ENCODE results near the gene OR14J1.
"Not testable (repeated sequence)": the region's sequence is repeated elsewhere in the genome, so short reads cannot be mapped to it uniquely, and the experiment has no call there.

The OR14J1 gene

GRCh38 chr6:29332676-29333075, 31.2 kb downstream of the OR14J1 start:
- Histone ChIP-seq H3K4me3 (ENCODE audit: low read depth in 1 of 2, low read length in 2 of 2) (no peak overlapping the region), H3K27ac (ENCODE audit: low read depth, low read length) (no peak overlapping the region), H3K36me3 (ENCODE audit: control insufficient read depth in 1 of 2, insufficient read depth in 2 of 2, low read length in 2 of 2) (no peaks in the 10 kb centered on the region), H3K27me3 (ENCODE audit: control insufficient read depth in 1 of 2, insufficient read depth in 2 of 2, low read length in 2 of 2) (no peaks in the 10 kb centered on the region), H3K4me1 (ENCODE audit: control insufficient read depth in 1 of 2, insufficient read depth in 2 of 2, low read length in 2 of 2) (no peaks in the 10 kb centered on the region), H3K9me3 (ENCODE audit: control insufficient read depth in 1 of 2, low read length in 2 of 2) (no peaks in the 10 kb centered on the region), H3K9ac (ENCODE audit: low read depth in 1 of 2, low read length in 2 of 2) (no peak overlapping the region)

GRCh38 chr6:29336269-29336668, 34.8 kb downstream of the OR14J1 start:
- no peaks in the 10 kb centered on the region for H3K36me3 ChIP-seq (ENCODE audit: control insufficient read depth in 1 of 2, insufficient read depth in 2 of 2, low read length in 2 of 2)
- no peaks in the 10 kb centered on the region for H3K9me3 ChIP-seq (ENCODE audit: control insufficient read depth in 1 of 2, low read length in 2 of 2)
- H3K4me1 ChIP-seq (ENCODE audit: control insufficient read depth in 1 of 2, insufficient read depth in 2 of 2, low read length in 2 of 2): no peaks in the 10 kb centered on the region
- no peak overlapping the region for H3K4me3 ChIP-seq (ENCODE audit: low read depth in 1 of 2, low read length in 2 of 2)
- H3K27me3 ChIP-seq (ENCODE audit: control insufficient read depth in 1 of 2, insufficient read depth in 2 of 2, low read length in 2 of 2): no peaks in the 10 kb centered on the region
- no peak overlapping the region for H3K27ac ChIP-seq (ENCODE audit: low read depth, low read length)
- H3K9ac ChIP-seq (ENCODE audit: low read depth in 1 of 2, low read length in 2 of 2): no peak overlapping the region

DNA sequence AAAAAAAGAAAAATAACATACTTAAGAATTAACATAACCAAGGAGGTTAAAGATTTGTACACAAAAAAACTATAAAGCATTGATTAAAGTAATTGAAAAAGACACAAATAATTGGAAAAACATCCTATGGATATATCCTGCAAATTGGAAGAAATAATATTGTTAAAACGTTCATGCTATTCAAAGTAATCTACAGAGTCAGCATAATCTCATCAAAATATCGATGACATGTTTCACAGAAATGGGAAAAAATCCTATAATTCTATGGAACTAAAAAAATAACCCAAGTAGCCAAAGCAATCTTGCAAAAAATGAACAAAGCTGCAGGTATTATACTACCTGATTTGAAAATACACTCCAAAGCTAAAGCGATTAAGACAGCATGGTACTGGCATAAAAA, 43.9 kb downstream of the OR14J1 start:
- Histone ChIP-seq H3K9me3 (ENCODE audit: control insufficient read depth in 1 of 2, low read length in 2 of 2) (no peaks in the 10 kb centered on the region), H3K4me1 (ENCODE audit: control insufficient read depth in 1 of 2, insufficient read depth in 2 of 2, low read length in 2 of 2) (no peaks in the 10 kb centered on the region), H3K27me3 (ENCODE audit: control insufficient read depth in 1 of 2, insufficient read depth in 2 of 2, low read length in 2 of 2) (no peaks in the 10 kb centered on the region), H3K4me3 (ENCODE audit: low read depth in 1 of 2, low read length in 2 of 2) (no peak overlapping the region), H3K36me3 (ENCODE audit: control insufficient read depth in 1 of 2, insufficient read depth in 2 of 2, low read length in 2 of 2) (no peaks in the 10 kb centered on the region), H3K27ac (ENCODE audit: low read depth, low read length) (no peak overlapping the region), H3K9ac (ENCODE audit: low read depth in 1 of 2, low read length in 2 of 2) (no peak overlapping the region)

DNA sequence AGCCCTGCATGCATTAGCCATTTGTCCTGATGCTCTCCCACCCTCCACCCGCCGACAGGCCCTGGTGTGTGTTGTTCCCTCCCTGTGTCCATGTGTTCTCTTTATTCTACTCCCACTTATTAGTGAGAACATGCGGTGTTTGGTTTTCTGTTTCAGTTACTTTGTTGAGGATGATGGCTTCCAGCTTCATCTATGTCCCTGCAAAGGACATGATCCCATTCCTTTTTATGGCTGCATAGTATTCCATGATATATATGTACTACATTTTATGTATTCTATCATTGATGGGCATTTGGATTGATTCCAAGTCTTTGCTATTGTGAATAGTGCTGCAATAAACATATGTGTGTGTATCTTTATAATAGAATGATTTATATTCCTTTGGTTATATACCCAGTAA, 47.8 kb downstream of the OR14J1 start:
- not testable (repeated sequence) for H3K27me3 ChIP-seq (ENCODE audit: control insufficient read depth in 1 of 2, insufficient read depth in 2 of 2, low read length in 2 of 2); H3K9me3 ChIP-seq (ENCODE audit: control insufficient read depth in 1 of 2, low read length in 2 of 2); H3K27ac ChIP-seq (ENCODE audit: low read depth, low read length); H3K4me3 ChIP-seq (ENCODE audit: low read depth in 1 of 2, low read length in 2 of 2); H3K9ac ChIP-seq (ENCODE audit: low read depth in 1 of 2, low read length in 2 of 2); H3K4me1 ChIP-seq (ENCODE audit: control insufficient read depth in 1 of 2, insufficient read depth in 2 of 2, low read length in 2 of 2); H3K36me3 ChIP-seq (ENCODE audit: control insufficient read depth in 1 of 2, insufficient read depth in 2 of 2, low read length in 2 of 2)

DNA sequence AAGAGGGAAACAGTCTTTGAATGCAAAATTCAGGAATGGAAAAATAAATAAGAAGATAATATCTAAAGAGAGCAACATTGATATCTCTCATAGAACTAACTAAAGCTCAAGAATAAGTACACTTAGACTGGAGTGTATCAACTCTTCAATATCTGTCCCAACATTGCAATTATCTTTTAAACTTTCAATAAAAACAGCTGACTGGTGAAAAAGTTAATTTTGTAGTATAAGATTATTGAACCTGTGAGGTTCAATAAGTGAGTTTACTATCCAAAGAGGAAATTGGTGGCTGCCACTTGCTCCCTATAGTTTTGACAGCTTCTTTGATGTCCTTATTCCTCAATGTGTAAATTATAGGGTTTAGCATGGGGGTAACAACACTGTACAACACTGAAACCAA, 53.5 kb downstream of the OR14J1 start:
- Histone ChIP-seq H3K27me3 (ENCODE audit: control insufficient read depth in 1 of 2, insufficient read depth in 2 of 2, low read length in 2 of 2) (no peaks in the 10 kb centered on the region), H3K9ac (ENCODE audit: low read depth in 1 of 2, low read length in 2 of 2) (no peak overlapping the region), H3K9me3 (ENCODE audit: control insufficient read depth in 1 of 2, low read length in 2 of 2) (no peaks in the 10 kb centered on the region), H3K4me1 (ENCODE audit: control insufficient read depth in 1 of 2, insufficient read depth in 2 of 2, low read length in 2 of 2) (no peaks in the 10 kb centered on the region), H3K4me3 (ENCODE audit: low read depth in 1 of 2, low read length in 2 of 2) (no peak overlapping the region), H3K36me3 (ENCODE audit: control insufficient read depth in 1 of 2, insufficient read depth in 2 of 2, low read length in 2 of 2) (no peaks in the 10 kb centered on the region), H3K27ac (ENCODE audit: low read depth, low read length) (no peak overlapping the region)

DNA sequence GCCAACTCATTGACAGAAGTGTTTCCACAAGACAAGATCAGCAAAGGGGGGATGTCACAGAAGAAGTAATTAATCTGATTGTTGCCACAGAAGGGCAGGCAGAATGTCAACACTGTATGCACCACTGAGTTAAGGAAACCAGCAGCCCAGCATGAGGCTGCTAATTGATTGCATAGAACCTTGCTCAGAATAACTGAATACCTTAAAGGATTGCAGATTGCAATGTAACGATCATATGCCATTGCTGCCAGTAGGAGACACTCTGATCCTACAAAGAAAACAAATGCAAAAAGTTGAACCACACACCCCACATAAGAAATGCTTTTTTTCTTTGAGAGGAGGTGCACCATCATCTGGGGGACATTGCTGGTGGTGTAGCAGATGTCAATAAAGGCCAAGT, 54.1 kb downstream of the OR14J1 start:
- Histone ChIP-seq H3K27me3 (ENCODE audit: control insufficient read depth in 1 of 2, insufficient read depth in 2 of 2, low read length in 2 of 2) (no peaks in the 10 kb centered on the region), H3K4me1 (ENCODE audit: control insufficient read depth in 1 of 2, insufficient read depth in 2 of 2, low read length in 2 of 2) (no peaks in the 10 kb centered on the region), H3K9me3 (ENCODE audit: control insufficient read depth in 1 of 2, low read length in 2 of 2) (no peaks in the 10 kb centered on the region), H3K36me3 (ENCODE audit: control insufficient read depth in 1 of 2, insufficient read depth in 2 of 2, low read length in 2 of 2) (no peaks in the 10 kb centered on the region), H3K27ac (ENCODE audit: low read depth, low read length) (no peak overlapping the region), H3K4me3 (ENCODE audit: low read depth in 1 of 2, low read length in 2 of 2) (no peak overlapping the region), H3K9ac (ENCODE audit: low read depth in 1 of 2, low read length in 2 of 2) (no peak overlapping the region)
